Stimulated activated naive CD4-positive, alpha-beta T cell treated with Interleukin-2 at 50 U/mL for 16 hours (primary cell): ENCODE data around the gene IRX2.

Source experiments
- DNase-seq: peaks from one replicate; lab custom pipeline; 2025; lab: John Stamatoyannopoulos, UW

The IRX2 gene

GRCh38 chr5:2751592-2752021, at the start of gene IRX2:
Gene IRX2, minus strand, starts transcription at chr5:2751677. Its CDS starts 264 bp downstream, at chr5:2751413.
- DNase-seq: no peak

GRCh38 chr5:2800035-2800434, 48.6 kb upstream of the IRX2 start:
- DNase-seq: no peak

GRCh38 chr5:2797981-2798380, 46.5 kb upstream of the IRX2 start:
- no peak for DNase-seq

- DNase-seq: no peak
Observed at GRCh38 chr5:2797160-2797559, 45.7 kb upstream of the IRX2 start.

GRCh38 chr5:2783223-2783622, 31.7 kb upstream of the IRX2 start:
- no peak for DNase-seq

GRCh38 chr5:2782658-2783057, 31.2 kb upstream of the IRX2 start:
- DNase-seq: no peak

GRCh38 chr5:2780421-2781171, 29.1 kb upstream of the IRX2 start:
- no peak for DNase-seq

- no peak for DNase-seq
Observed at GRCh38 chr5:2779459-2779858, 28.0 kb upstream of the IRX2 start.

- no peak for DNase-seq
Observed at GRCh38 chr5:2776337-2777302, 25.1 kb upstream of the IRX2 start.

GRCh38 chr5:2773327-2773726, 21.9 kb upstream of the IRX2 start:
- DNase-seq: no peak

GRCh38 chr5:2767089-2767488, 15.6 kb upstream of the IRX2 start:
- DNase-seq: no peak

GRCh38 chr5:2764581-2764980, 13.1 kb upstream of the IRX2 start:
- DNase-seq: no peak

GRCh38 chr5:2763533-2763794, 12.0 kb upstream of the IRX2 start:
- DNase-seq: no peak

- no peak for DNase-seq
Observed at GRCh38 chr5:2762744-2763532, 11.5 kb upstream of the IRX2 start.

GRCh38 chr5:2761921-2762488, 10.5 kb upstream of the IRX2 start:
- no peak for DNase-seq

- no peak for DNase-seq
Observed at GRCh38 chr5:2759696-2760461, 8.4 kb upstream of the IRX2 start.

- no peak for DNase-seq
Observed at GRCh38 chr5:2759091-2759490, 7.6 kb upstream of the IRX2 start.

GRCh38 chr5:2758632-2759031, 7.2 kb upstream of the IRX2 start:
- no peak for DNase-seq

GRCh38 chr5:2757563-2758351, 6.3 kb upstream of the IRX2 start:
- no peak for DNase-seq
